ENCODE measurements around the gene SLAMF7. TPM values are rescaled to one million over a fixed set of nuclear protein-coding genes. Genes with fewer than 3 reads are reported as not detected.

SLAMF7 gene
- total and polyA plus RNA-seq, 2 donors (not counting 1 experiment from before 2014, with no cell fraction given) = 13.1 to 52.6 TPM

GRCh38 chr1:160797271-160797709, 58.2 kb downstream of the SLAMF7 start:
- ATAC-seq (ENCODE audit: low read depth) (no peak), DNase-seq (peak; percentile 57)
- H2AFZ ChIP-seq (ENCODE audit: insufficient read depth, low read depth, low read length, poor library complexity, severe bottlenecking) = no peak overlapping the region
- POLR2A ChIA-PET = interaction anchor here (1.0 to 2.3 kb wide), 3 partner anchors 14 to 216 kb away, joined by 3 to 10 read pairs (median 4); no protein-coding TSS in a partner anchor
- H3K9me3 Mint-ChIP-seq (ENCODE audit: insufficient read depth) = no peaks in the 10 kb centered on the region
- peaks cover 96% of the 10 kb centered on the region for H3K79me2 ChIP-seq (ENCODE audit: control insufficient read depth, insufficient read depth, low read length)
- H3K27me3 Mint-ChIP-seq = no peaks in the 10 kb centered on the region
- no CpG with 5 or more reads among the region's 3 CpGs for WGBS (ENCODE audit: insufficient coverage)
- intact Hi-C loops (cut with micrococcal nuclease) = loop anchor here (2.0 to 10.0 kb wide), 3 partner anchors 28 to 452 kb away; partner anchors contain the start of genes COPA and NCSTN
- peaks cover 63 to 65% of the 10 kb centered on the region in 2 donors for H3K4me1 ChIP-seq (ENCODE audit: control insufficient read depth in 2 of 2, insufficient read depth in 2 of 2, low read length in 2 of 2)
- peak overlapping the region; percentile 98 for H3K27ac Mint-ChIP-seq
- no peak for TF ChIP-seq CTCF (IDR thresholded peaks at IDR 0.05)
- no peak for TF ChIP-seq EZH2 (IDR thresholded peaks at IDR 0.05; ENCODE audit: borderline replicate concordance, insufficient read depth, low read depth, low read length, poor library complexity, severe bottlenecking)
- peaks cover 71% of the 10 kb centered on the region for H3K4me1 Mint-ChIP-seq
- no peaks in the 10 kb centered on the region for H4K20me1 ChIP-seq (ENCODE audit: control insufficient read depth, insufficient read depth, low read length, poor library complexity, severe bottlenecking)
- peak overlapping the region; percentile 41 to 87 (median 63) for H3K4me3 ChIP-seq (ENCODE audit: control extremely low read depth in 1 of 5, extremely low read depth in 1 of 5, insufficient read depth in 1 of 5, low read depth in 2 of 5, low read length in 4 of 5)
- peak overlapping the region; percentile 95 to 98 for H3K27ac ChIP-seq (ENCODE audit: low read length in 2 of 2)
- peak overlapping the region; percentile 87 for H3K4me2 ChIP-seq (replicated peaks; ENCODE audit: low read depth, low read length, poor library complexity, severe bottlenecking)
- H3K27me3 ChIP-seq (replicated peaks in 1 of 4; ENCODE audit: control extremely low read depth in 1 of 4, control insufficient read depth in 3 of 4, insufficient read depth in 4 of 4, low read length in 3 of 4) = no peaks in the 10 kb centered on the region
- H3K9me3 ChIP-seq (ENCODE audit: control extremely low read depth in 1 of 3, control insufficient read depth in 2 of 3, insufficient read depth in 1 of 3, low read length in 2 of 3) = peaks cover 0 to 9% (median 0%) of the 10 kb centered on the region in 3 donors
- peaks cover 0 to 28% of the 10 kb centered on the region in 2 experiments for H3K36me3 ChIP-seq (replicated peaks in 1 of 2; ENCODE audit: control extremely low read depth in 1 of 2, control insufficient read depth in 1 of 2, extremely low read depth in 1 of 2, insufficient read depth in 2 of 2, low read length in 1 of 2)
- peak overlapping the region; percentile 80 for H3K9ac ChIP-seq (ENCODE audit: low read length)
- peak overlapping the region; percentile 99 for H3K4me3 Mint-ChIP-seq
- CTCF ChIA-PET = interaction anchor here (0.9 to 9.8 kb wide), 13 partner anchors 7 to 274 kb away, joined by 3 to 150 read pairs (median 6); no protein-coding TSS in a partner anchor

- POLR2A ChIA-PET = interaction anchor here (0.7 to 1.0 kb wide), 2 partner anchors 14 to 16 kb away, joined by 3 to 5 read pairs; no protein-coding TSS in a partner anchor
Measured at GRCh38 chr1:160797861-160798273, 58.8 kb downstream of the SLAMF7 start.

More at GRCh38 chr1:160797861-160798273, 58.8 kb downstream of the SLAMF7 start:
- H3K4me2 ChIP-seq (replicated peaks; ENCODE audit: low read depth, low read length, poor library complexity, severe bottlenecking) = peak overlapping the region; percentile 87
- H3K27me3 ChIP-seq (replicated peaks in 1 of 4; ENCODE audit: control extremely low read depth in 1 of 4, control insufficient read depth in 3 of 4, insufficient read depth in 4 of 4, low read length in 3 of 4) = no peaks in the 10 kb centered on the region
- CTCF ChIA-PET = interaction anchor here (1.0 to 9.8 kb wide), 13 partner anchors 8 to 274 kb away, joined by 3 to 150 read pairs (median 5); no protein-coding TSS in a partner anchor
- peaks cover 76% of the 10 kb centered on the region for H3K4me1 Mint-ChIP-seq
- H3K27ac ChIP-seq (ENCODE audit: low read length in 2 of 2) = peak overlapping the region; percentile 95 to 98
- H3K4me3 Mint-ChIP-seq = peak overlapping the region; percentile 99
- no peak for ATAC-seq (ENCODE audit: low read depth)
- peaks cover 0 to 10% (median 0%) of the 10 kb centered on the region in 3 donors for H3K9me3 ChIP-seq (ENCODE audit: control extremely low read depth in 1 of 3, control insufficient read depth in 2 of 3, insufficient read depth in 1 of 3, low read length in 2 of 3)
- TF ChIP-seq CTCF (IDR thresholded peaks at IDR 0.05) (no peak), EZH2 (IDR thresholded peaks at IDR 0.05; ENCODE audit: borderline replicate concordance, insufficient read depth, low read depth, low read length, poor library complexity, severe bottlenecking) (no peak)
- H2AFZ ChIP-seq (ENCODE audit: insufficient read depth, low read depth, low read length, poor library complexity, severe bottlenecking) = no peak overlapping the region
- peaks cover 100% of the 10 kb centered on the region for H3K79me2 ChIP-seq (ENCODE audit: control insufficient read depth, insufficient read depth, low read length)
- peak overlapping the region; percentile 41 to 87 (median 63) for H3K4me3 ChIP-seq (ENCODE audit: control extremely low read depth in 1 of 5, extremely low read depth in 1 of 5, insufficient read depth in 1 of 5, low read depth in 2 of 5, low read length in 4 of 5)
- peak; percentile 50 for DNase-seq
- no peaks in the 10 kb centered on the region for H4K20me1 ChIP-seq (ENCODE audit: control insufficient read depth, insufficient read depth, low read length, poor library complexity, severe bottlenecking)
- H3K36me3 ChIP-seq (replicated peaks in 1 of 2; ENCODE audit: control extremely low read depth in 1 of 2, control insufficient read depth in 1 of 2, extremely low read depth in 1 of 2, insufficient read depth in 2 of 2, low read length in 1 of 2) = peaks cover 0 to 32% of the 10 kb centered on the region in 2 experiments
- H3K4me1 ChIP-seq (ENCODE audit: control insufficient read depth in 2 of 2, insufficient read depth in 2 of 2, low read length in 2 of 2) = peaks cover 63 to 67% of the 10 kb centered on the region in 2 donors
- WGBS (ENCODE audit: insufficient coverage) = 0% methylated on average over 1 of the region's 4 CpGs
- H3K27me3 Mint-ChIP-seq = no peaks in the 10 kb centered on the region
- H3K27ac Mint-ChIP-seq = peak overlapping the region; percentile 98
- no peaks in the 10 kb centered on the region for H3K9me3 Mint-ChIP-seq (ENCODE audit: insufficient read depth)
- H3K9ac ChIP-seq (ENCODE audit: low read length) = peak overlapping the region; percentile 80
- intact Hi-C loops (cut with micrococcal nuclease) = loop anchor here (2.0 to 10.0 kb wide), 3 partner anchors 29 to 453 kb away; partner anchors contain the start of genes COPA and NCSTN

All from B cell (primary cell).